CD4-positive, alpha-beta memory T cell (primary cell): Measurements from ENCODE around the gene TMEM26. TPM values are rescaled to one million over a fixed set of nuclear protein-coding genes. Genes with fewer than 3 reads are reported as not detected.

Experiments used
- CTCF ChIA-PET: fragments of 350-600 bp; sonication (Branson Sonifier 250); formaldehyde crosslinking; loops from one replicate; lab custom pipeline; 2021; ENCODE audit warnings: inconsistent platforms; ENCODE audit not compliant: partially characterized antibody; lab: Charles Lee
- POLR2A ChIA-PET: fragments of 350-600 bp; sonication (Branson Sonifier 250); formaldehyde crosslinking; loops from one replicate; lab custom pipeline; 2021; ENCODE audit not compliant: partially characterized antibody; lab: Charles Lee
- DNase-seq, 5 donors: peaks; one replicate each; pipeline versions ENCODE4 v3.0.0 to v3.0.0-alpha.2; 2020 to 2022; ENCODE audit warnings: mixed read lengths in 1 of 5
- H3K27ac ChIP-seq: one replicate; pipeline ENCODE4 v1.7.0; 2013; ENCODE audit warnings: low read depth, low read length
- H3K27me3 ChIP-seq: 2 replicates; pipeline ENCODE4 v1.7.0; 2013; ENCODE audit warnings: mild to moderate bottlenecking, low read length, moderate library complexity; ENCODE audit not compliant: insufficient read depth
- H3K36me3 ChIP-seq: 2 replicates; pipeline ENCODE4 v1.7.0; 2013; ENCODE audit warnings: mild to moderate bottlenecking, low read length, moderate library complexity; ENCODE audit not compliant: insufficient read depth
- H3K4me1 ChIP-seq: 2 replicates; pipeline ENCODE4 v1.7.0; 2013; ENCODE audit warnings: mild to moderate bottlenecking, low read length, moderate library complexity; ENCODE audit not compliant: insufficient read depth
- H3K4me3 ChIP-seq, 2 donors: one replicate each; pipeline ENCODE4 v1.7.0; 2013; ENCODE audit warnings: low read length in 2 of 2, mild to moderate bottlenecking in 1 of 2
- H3K9me3 ChIP-seq, 2 donors: one replicate each; pipeline ENCODE4 v1.7.0; 2013; ENCODE audit warnings: low read length in 2 of 2, control low read depth in 1 of 2; ENCODE audit not compliant: control insufficient read depth in 1 of 2
- H3K27ac Mint-ChIP-seq, 7 donors: one replicate each; pipeline ENCODE4 v1.8.0; 2020 to 2021; ENCODE audit warnings: mixed read lengths in 7 of 7, mild to moderate bottlenecking in 6 of 7, inconsistent platforms in 3 of 7, moderate library complexity in 3 of 7
- H3K27me3 Mint-ChIP-seq, 2 donors: one replicate each; pipeline ENCODE4 v1.8.0; 2020 to 2021; ENCODE audit warnings: mixed read lengths in 2 of 2
- H3K36me3 Mint-ChIP-seq, 2 donors: one replicate each; pipeline ENCODE4 v1.8.0; 2020 to 2021; ENCODE audit warnings: mixed read lengths in 2 of 2, inconsistent platforms in 1 of 2, mild to moderate bottlenecking in 1 of 2
- H3K4me1 Mint-ChIP-seq, 4 donors: one replicate each; pipeline ENCODE4 v1.8.0; 2020 to 2021; ENCODE audit warnings: mixed read lengths in 4 of 4, mild to moderate bottlenecking in 1 of 4
- H3K4me3 Mint-ChIP-seq, 8 donors: one replicate each; pipeline ENCODE4 v1.8.0; 2020 to 2021; ENCODE audit warnings: mixed read lengths in 8 of 8, mild to moderate bottlenecking in 7 of 8, moderate library complexity in 6 of 8, inconsistent platforms in 3 of 8
- H3K9me3 Mint-ChIP-seq, 8 donors: one replicate each; pipeline ENCODE4 v1.8.0; 2020 to 2021; ENCODE audit warnings: mixed read lengths in 8 of 8, mild to moderate bottlenecking in 5 of 8, inconsistent platforms in 3 of 8, moderate library complexity in 1 of 8
- intact Hi-C: fragments of 100-400 bp; cut with micrococcal nuclease; formaldehyde crosslinking; loops from one replicate; pipeline ENCODE4 v1.15.1; 2023
- polyA plus RNA-seq, 2 donors: library from polyadenylated mRNA; unstranded; fragments of 300-500 nt; fragmentation: Illumina TruSeq; gene quantifications; one replicate each; pipeline ENCODE4 v1.2.3, GENCODE V29; 2021
- total RNA-seq, 2 experiments: library from RNA; stranded (reverse); gene quantifications; one replicate each; pipeline ENCODE4 v1.2.3, GENCODE V29; 2021

The TMEM26 gene
- total and polyA plus RNA-seq, 4 experiments from 2014 or later: not detected

DNA sequence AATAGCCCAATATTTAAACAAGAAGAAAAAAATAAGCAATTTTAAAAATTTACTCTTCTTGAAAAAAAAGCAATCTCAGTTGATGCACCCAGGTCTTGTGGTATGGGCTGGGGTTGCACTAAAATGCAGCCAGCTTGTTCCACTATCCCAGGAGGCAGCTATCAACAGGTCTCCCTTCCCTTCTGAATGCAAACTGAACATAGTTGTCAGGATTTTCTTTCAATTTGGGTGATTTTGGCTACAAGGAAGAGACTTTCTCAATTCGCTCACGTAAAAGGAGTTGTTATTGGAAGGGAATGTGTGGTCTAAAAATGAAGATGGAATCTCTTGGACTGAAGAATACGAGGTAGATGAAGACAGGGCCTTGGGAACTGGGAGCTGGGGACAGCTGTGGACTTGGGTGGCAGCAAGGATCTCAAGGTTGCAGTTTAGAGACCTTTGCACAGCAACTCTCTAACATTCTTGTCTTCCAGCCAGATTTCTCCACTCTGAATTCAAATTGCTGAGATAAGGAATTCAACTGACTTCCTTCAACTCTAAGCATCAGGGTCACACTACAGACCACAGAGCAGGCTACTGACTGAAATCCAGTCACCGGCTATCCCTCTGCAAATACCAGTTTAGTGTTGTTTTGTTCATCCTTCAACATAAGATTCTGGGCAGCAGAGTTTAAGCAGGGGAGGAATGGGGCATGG, 3.1 kb upstream of the TMEM26 start:
- Mint-ChIP-seq H3K4me1 (peaks cover 4 to 10% (median 8%) of the 10 kb centered on the region in 4 donors), H3K27ac (no peak overlapping the region), H3K9me3 (peaks cover 0 to 3% (median 0%) of the 10 kb centered on the region in 8 donors), H3K27me3 (peaks cover 23 to 29% of the 10 kb centered on the region in 2 donors), H3K4me3 (no peak overlapping the region), H3K36me3 (no peaks in the 10 kb centered on the region)
- no peak overlapping the region for H3K27ac ChIP-seq
- peaks cover 4% of the 10 kb centered on the region for H3K27me3 ChIP-seq
- no peaks in the 10 kb centered on the region for H3K4me1 ChIP-seq
- CTCF ChIA-PET: no interaction called here
- DNase-seq: no peak
- H3K4me3 ChIP-seq: no peak overlapping the region
- POLR2A ChIA-PET: no interaction called here
- no peaks in the 10 kb centered on the region for H3K9me3 ChIP-seq
- intact Hi-C loops: no loop called here
- no peaks in the 10 kb centered on the region for H3K36me3 ChIP-seq

DNA sequence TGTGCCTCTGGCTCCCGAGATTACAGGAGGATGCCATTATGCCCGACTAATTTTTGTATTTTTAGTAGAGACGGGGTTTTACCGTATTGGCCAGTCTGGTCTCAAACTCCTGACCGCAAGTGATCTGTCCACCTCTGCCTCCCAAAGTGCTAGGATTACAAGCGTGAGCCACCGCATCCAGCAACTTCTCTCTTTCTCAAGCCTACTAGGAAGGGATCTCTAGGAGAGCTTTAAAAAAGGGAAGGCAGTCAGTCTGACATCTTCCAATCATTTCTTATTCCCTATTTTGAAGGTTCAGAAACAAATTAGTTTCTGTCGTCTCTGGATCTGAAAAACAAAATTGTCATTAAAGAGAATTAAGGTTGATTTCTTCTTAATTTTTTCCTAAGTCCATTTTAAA, 2.5 kb upstream of the TMEM26 start:
- peaks cover 23 to 33% of the 10 kb centered on the region in 2 donors for H3K27me3 Mint-ChIP-seq
- Histone ChIP-seq H3K27ac (no peak overlapping the region), H3K4me1 (no peaks in the 10 kb centered on the region), H3K36me3 (no peaks in the 10 kb centered on the region), H3K9me3 (no peaks in the 10 kb centered on the region), H3K4me3 (no peak overlapping the region), H3K27me3 (peaks cover 4% of the 10 kb centered on the region)
- no peak for DNase-seq
- H3K9me3 Mint-ChIP-seq: no peaks in the 10 kb centered on the region
- no peak overlapping the region for H3K4me3 Mint-ChIP-seq
- ChIA-PET POLR2A (no interaction called here), CTCF (no interaction called here)
- intact Hi-C loops: no loop called here
- H3K36me3 Mint-ChIP-seq: no peaks in the 10 kb centered on the region
- peaks cover 4 to 10% (median 8%) of the 10 kb centered on the region in 4 donors for H3K4me1 Mint-ChIP-seq
- no peak overlapping the region for H3K27ac Mint-ChIP-seq

DNA sequence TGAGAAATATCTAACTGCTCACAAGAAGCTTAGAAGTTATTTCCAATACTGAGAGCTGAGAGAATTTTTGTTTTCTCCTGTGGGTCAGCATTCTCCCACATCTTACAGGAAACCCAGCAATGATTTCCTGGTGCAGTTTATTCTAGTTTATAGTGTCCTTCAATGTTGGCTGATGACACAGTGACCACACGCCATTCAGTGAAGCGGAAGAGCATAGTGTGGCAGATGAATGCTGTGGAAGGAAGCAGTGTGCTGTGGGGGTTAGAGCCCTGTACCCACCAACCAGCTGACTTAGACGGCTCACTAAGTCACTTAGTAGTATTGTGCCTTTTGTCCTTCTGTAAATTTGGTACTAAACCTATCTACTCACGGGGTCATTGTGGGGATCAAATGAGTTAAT, 1.4 kb upstream of the TMEM26 start:
- CTCF ChIA-PET: no interaction called here
- H3K27me3 Mint-ChIP-seq: peaks cover 23 to 33% of the 10 kb centered on the region in 2 donors
- H3K27ac Mint-ChIP-seq: no peak overlapping the region
- H3K27ac ChIP-seq: no peak overlapping the region
- H3K4me1 ChIP-seq: no peaks in the 10 kb centered on the region
- H3K9me3 Mint-ChIP-seq: no peaks in the 10 kb centered on the region
- POLR2A ChIA-PET: no interaction called here
- no peak overlapping the region for H3K4me3 ChIP-seq
- intact Hi-C loops: no loop called here
- H3K4me3 Mint-ChIP-seq: no peak overlapping the region
- no peaks in the 10 kb centered on the region for H3K36me3 ChIP-seq
- DNase-seq: no peak
- no peaks in the 10 kb centered on the region for H3K36me3 Mint-ChIP-seq
- H3K27me3 ChIP-seq: peaks cover 4% of the 10 kb centered on the region
- H3K9me3 ChIP-seq: no peaks in the 10 kb centered on the region
- H3K4me1 Mint-ChIP-seq: peaks cover 4 to 10% (median 8%) of the 10 kb centered on the region in 4 donors

DNA sequence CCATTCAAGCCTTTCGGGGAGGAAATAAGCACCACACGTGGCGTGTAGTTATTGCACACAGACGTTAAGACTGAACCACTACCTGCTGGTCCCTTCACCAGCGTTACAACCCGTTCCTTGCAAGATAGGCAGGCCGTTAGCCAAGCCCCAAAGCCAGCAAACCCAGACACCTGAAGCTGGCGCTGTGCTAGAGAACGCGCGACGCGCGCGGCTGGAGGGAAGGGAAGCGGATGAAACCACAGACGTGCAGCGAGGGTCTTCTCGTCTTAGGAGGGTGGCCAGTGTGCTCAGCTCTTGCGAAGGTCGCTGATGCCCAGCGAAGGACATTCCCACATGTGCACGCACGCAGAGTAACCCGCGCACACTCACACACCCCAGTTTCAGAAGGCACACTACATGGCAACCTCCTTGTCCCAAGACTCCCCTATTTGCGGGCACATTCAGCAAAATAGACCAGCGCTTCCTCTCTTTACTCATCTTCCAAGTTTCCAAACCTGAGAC, 980 bp downstream of the TMEM26 start:
- H3K27ac ChIP-seq: no peak overlapping the region
- POLR2A ChIA-PET: no interaction called here
- no peaks in the 10 kb centered on the region for H3K4me1 ChIP-seq
- no peak overlapping the region for H3K27ac Mint-ChIP-seq
- H3K4me1 Mint-ChIP-seq: peaks cover 4 to 10% (median 8%) of the 10 kb centered on the region in 4 donors
- no peak overlapping the region for H3K4me3 ChIP-seq
- CTCF ChIA-PET: no interaction called here
- no peaks in the 10 kb centered on the region for H3K36me3 ChIP-seq
- H3K36me3 Mint-ChIP-seq: no peaks in the 10 kb centered on the region
- peak overlapping the region in 5 of 8 donors; percentile 38 to 74 (median 46) for H3K4me3 Mint-ChIP-seq
- H3K27me3 Mint-ChIP-seq: peaks cover 28 to 30% of the 10 kb centered on the region in 2 donors
- intact Hi-C loops: no loop called here
- no peak for DNase-seq
- no peaks in the 10 kb centered on the region for H3K9me3 Mint-ChIP-seq
- H3K9me3 ChIP-seq: no peaks in the 10 kb centered on the region
- H3K27me3 ChIP-seq: peaks cover 4% of the 10 kb centered on the region

DNA sequence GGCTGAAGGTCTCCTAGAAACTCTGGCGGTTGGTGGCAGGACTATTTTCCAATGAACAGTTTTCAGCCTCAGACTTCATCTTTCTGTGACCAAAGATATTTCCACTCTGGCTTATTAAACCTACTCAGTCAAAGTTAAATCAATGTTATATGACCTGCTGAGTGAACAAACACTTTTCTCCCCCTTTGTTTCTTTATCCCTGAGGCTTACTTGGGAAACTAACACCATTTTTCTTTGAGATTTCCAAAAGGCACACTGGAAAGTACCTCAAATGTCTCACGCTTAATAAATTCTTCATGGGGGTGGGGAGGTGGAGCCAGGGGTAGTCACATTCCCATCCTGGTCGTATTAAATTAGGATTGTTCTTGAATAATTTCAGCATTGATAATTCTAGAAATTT, 1.8 kb downstream of the TMEM26 start:
- Mint-ChIP-seq H3K27ac (no peak overlapping the region), H3K9me3 (no peaks in the 10 kb centered on the region), H3K27me3 (peaks cover 26 to 27% of the 10 kb centered on the region in 2 donors), H3K4me3 (no peak overlapping the region), H3K4me1 (peaks cover 4 to 10% (median 8%) of the 10 kb centered on the region in 4 donors), H3K36me3 (no peaks in the 10 kb centered on the region)
- ChIA-PET POLR2A (no interaction called here), CTCF (no interaction called here)
- no peak for DNase-seq
- H3K36me3 ChIP-seq: no peaks in the 10 kb centered on the region
- H3K27ac ChIP-seq: no peak overlapping the region
- H3K9me3 ChIP-seq: no peaks in the 10 kb centered on the region
- no peaks in the 10 kb centered on the region for H3K4me1 ChIP-seq
- no peak overlapping the region for H3K4me3 ChIP-seq
- intact Hi-C loops: no loop called here
- H3K27me3 ChIP-seq: peaks cover 4% of the 10 kb centered on the region

DNA sequence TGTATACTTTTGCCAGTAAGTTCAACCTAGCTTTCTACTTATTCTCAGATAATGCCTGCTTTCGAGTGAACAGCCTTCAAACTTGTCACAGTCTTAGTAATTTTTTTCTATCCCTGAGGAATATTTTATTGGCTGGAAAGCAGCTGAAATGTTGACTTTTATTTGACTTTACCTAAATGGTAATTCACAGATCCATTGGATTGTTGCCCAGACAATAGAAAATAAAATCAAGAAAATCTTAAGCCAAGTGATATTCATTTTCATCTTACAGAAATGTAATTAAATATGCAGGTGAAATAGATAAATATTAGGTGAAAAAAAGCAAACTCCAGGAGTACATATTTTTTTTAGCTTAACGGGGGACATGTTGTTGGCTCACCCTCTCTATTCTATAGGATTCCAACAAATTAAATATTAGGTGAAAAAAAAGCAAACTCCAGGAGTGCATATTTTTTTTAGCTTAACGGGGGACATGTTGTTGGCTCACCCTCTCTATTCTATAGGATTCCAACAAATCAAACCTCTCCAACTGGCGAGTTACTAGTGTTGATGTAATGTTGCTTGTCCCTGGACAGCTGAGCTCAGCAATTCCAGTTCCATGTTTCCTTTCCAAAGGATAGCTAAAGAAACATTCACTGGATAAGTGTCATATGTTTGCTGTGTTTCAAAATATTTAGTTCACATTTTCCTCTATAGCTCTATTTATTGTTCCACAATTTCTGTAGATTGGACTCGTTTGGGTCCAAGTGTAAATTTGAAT, 4.2 kb downstream of the TMEM26 start:
- Mint-ChIP-seq H3K9me3 (no peaks in the 10 kb centered on the region), H3K27ac (no peak overlapping the region), H3K27me3 (peaks cover 14 to 18% of the 10 kb centered on the region in 2 donors), H3K4me3 (no peak overlapping the region), H3K4me1 (peaks cover 4 to 10% (median 8%) of the 10 kb centered on the region in 4 donors), H3K36me3 (no peaks in the 10 kb centered on the region)
- no peaks in the 10 kb centered on the region for H3K36me3 ChIP-seq
- intact Hi-C loops: no loop called here
- ChIA-PET POLR2A (no interaction called here), CTCF (no interaction called here)
- no peaks in the 10 kb centered on the region for H3K4me1 ChIP-seq
- H3K27me3 ChIP-seq: peaks cover 4% of the 10 kb centered on the region
- no peak overlapping the region for H3K27ac ChIP-seq
- no peak for DNase-seq
- H3K9me3 ChIP-seq: no peaks in the 10 kb centered on the region
- H3K4me3 ChIP-seq: no peak overlapping the region

DNA sequence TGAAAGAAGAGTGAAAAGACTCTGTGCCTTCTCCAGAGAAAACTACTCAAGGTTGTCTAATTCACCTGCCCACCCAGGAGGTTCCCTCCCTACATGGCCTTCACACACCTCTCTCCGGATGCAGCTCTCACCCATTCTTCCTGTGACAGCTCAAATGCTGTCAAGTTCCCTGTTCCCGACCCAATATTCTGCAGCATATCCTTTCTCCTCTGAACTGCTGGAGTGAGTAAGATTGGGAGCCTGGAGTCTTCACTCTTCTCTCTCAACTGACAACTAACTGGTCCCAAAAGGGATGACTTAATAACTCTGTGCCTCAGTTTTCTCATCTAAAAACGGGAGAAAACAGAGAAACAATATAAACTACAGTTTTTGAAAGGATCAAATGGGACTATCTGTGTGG, 5.1 kb downstream of the TMEM26 start:
- Histone ChIP-seq H3K27me3 (no peaks in the 10 kb centered on the region), H3K36me3 (no peaks in the 10 kb centered on the region), H3K9me3 (no peaks in the 10 kb centered on the region), H3K4me1 (no peaks in the 10 kb centered on the region), H3K27ac (no peak overlapping the region), H3K4me3 (no peak overlapping the region)
- Mint-ChIP-seq H3K27me3 (peaks cover 14 to 18% of the 10 kb centered on the region in 2 donors), H3K36me3 (no peaks in the 10 kb centered on the region), H3K4me1 (peaks cover 4 to 10% (median 8%) of the 10 kb centered on the region in 4 donors), H3K27ac (no peak overlapping the region), H3K9me3 (no peaks in the 10 kb centered on the region), H3K4me3 (no peak overlapping the region)
- no peak for DNase-seq
- CTCF ChIA-PET: no interaction called here
- intact Hi-C loops: no loop called here
- POLR2A ChIA-PET: no interaction called here
